ENCODE data around the gene CEND1. TPM values are rescaled to one million over a fixed set of nuclear protein-coding genes. Genes with fewer than 3 reads are reported as not detected.

CEND1 gene
- total RNA-seq, 4 donors from 2014 or later = 0.44 to 0.45 TPM; not detected in 2

DNA sequence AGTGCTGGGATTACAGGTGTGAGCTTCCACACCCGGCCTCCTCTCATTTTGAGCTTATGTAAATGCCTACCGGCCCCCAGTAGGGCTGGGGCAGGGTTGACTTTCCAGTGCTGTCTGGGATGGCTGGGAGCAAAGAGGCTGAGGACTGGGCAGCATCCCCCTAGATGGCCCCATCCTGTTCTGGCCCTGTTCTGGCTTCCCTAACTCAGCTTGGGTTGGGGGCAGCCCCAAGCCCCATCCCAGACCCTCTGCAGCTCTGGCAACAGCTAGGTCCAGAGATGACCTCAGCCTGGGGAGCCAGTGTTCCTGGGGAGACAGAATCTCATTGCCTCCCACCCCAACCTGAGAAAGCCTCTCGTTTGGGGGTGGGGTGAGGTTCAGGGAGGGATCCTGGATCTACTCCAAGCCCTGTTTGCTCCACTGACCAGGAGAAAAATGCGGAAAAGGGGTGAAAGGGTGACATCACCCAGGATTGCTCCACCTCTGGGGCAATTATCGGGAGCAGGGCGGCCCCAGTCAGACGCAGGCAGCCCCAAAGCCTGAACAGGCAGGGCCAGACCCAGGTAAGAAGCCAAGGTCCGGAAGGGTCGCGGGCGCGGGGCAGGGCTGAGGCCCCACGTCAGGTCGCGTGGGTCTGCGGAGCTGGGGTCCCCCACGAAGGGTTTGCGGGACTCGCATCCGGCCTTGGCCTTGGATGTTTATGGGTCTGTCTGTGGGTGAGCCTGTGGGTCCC is 28.7 kb upstream of the CEND1 start, which contains the start of gene PNPLA2:
Gene PNPLA2, plus strand, starts transcription at position 519 of the 733 bp plus-strand sequence. CDS start 805 bp downstream, outside the sequence.
- H3K36me3 ChIP-seq = peaks cover 11 to 19% of the 10 kb centered on the region in 2 donors
- DNase-seq = peak; percentile 76 to 79
- TF ChIP-seq POLR2A (IDR thresholded peaks at IDR 0.05) (peak; percentile 35 to 56), CTCF (IDR thresholded peaks at IDR 0.05) (no peak)
- H3K27me3 ChIP-seq = no peaks in the 10 kb centered on the region
- intact Hi-C loops (cut with DNase I) = no loop called here
- peak within 1 kb of the TSS; percentile 79 to 99 (median 98) for H3K27ac ChIP-seq
- H3K9me3 ChIP-seq = no peaks in the 10 kb centered on the region
- 11 to 28% methylated on average over 7 to 16 of the region's 20 CpGs for WGBS, 2 donors
- peak within 1 kb of the TSS; percentile 21 to 100 (median 89) for H3K4me3 ChIP-seq (replicated peaks in 1 of 3)
- H3K4me1 ChIP-seq = peaks cover 21 to 24% of the 10 kb centered on the region in 2 donors

DNA sequence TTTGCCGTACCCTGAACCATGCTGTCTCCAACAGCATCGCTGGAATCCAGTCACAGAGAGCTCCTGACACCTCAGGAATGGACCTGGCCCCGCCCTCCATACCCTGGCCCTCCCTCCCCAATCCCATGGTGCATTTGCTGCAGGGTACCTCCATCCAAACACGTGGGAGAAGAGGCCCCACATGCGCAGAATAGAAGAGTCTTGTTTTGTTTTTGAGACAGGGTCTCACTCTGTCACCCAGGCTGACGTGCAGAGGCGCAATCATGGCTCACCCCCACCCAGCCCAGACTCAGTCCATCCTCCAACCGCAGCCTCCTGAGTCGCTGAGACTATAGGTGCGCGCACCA is 26.5 kb upstream of the CEND1 start:
- no peak overlapping the region for H3K4me3 ChIP-seq (replicated peaks in 1 of 3)
- no peak for DNase-seq
- H3K9me3 ChIP-seq = no peaks in the 10 kb centered on the region
- peaks cover 17 to 22% of the 10 kb centered on the region in 2 donors for H3K4me1 ChIP-seq
- intact Hi-C loops (cut with DNase I) = no loop called here
- TF ChIP-seq CTCF (IDR thresholded peaks at IDR 0.05) = no peak
- TF ChIP-seq POLR2A (IDR thresholded peaks at IDR 0.05) = no peak
- H3K36me3 ChIP-seq = peaks cover 22 to 24% of the 10 kb centered on the region in 2 donors
- no peaks in the 10 kb centered on the region for H3K27me3 ChIP-seq
- 82 to 85% methylated on average over 11 of the region's 11 CpGs for WGBS, 2 donors
- H3K27ac ChIP-seq = no peak overlapping the region

GRCh38 chr11:815675-816432 is 26.0 kb upstream of the CEND1 start:
- H3K27me3 ChIP-seq = no peaks in the 10 kb centered on the region
- H3K36me3 ChIP-seq = peaks cover 22 to 24% of the 10 kb centered on the region in 2 donors
- intact Hi-C loops (cut with DNase I) = no loop called here
- peaks cover 17 to 22% of the 10 kb centered on the region in 2 donors for H3K4me1 ChIP-seq
- DNase-seq = no peak
- no peak for TF ChIP-seq CTCF (IDR thresholded peaks at IDR 0.05)
- no peak for TF ChIP-seq POLR2A (IDR thresholded peaks at IDR 0.05)
- H3K27ac ChIP-seq = peak overlapping the region in 1 of 3 donors; percentile 24
- H3K9me3 ChIP-seq = no peaks in the 10 kb centered on the region
- 84 to 96% methylated on average over 7 to 9 of the region's 11 CpGs for WGBS, 2 donors
- no peak overlapping the region for H3K4me3 ChIP-seq (replicated peaks in 1 of 3)

- peaks cover 12 to 23% of the 10 kb centered on the region in 2 donors for H3K4me1 ChIP-seq
- TF ChIP-seq CTCF (IDR thresholded peaks at IDR 0.05) (no peak), POLR2A (IDR thresholded peaks at IDR 0.05) (no peak)
- H3K27ac ChIP-seq = no peak overlapping the region
- intact Hi-C loops (cut with DNase I) = no loop called here
- H3K36me3 ChIP-seq = peaks cover 22 to 24% of the 10 kb centered on the region in 2 donors
- H3K4me3 ChIP-seq (replicated peaks in 1 of 3) = no peak overlapping the region
- 80 to 87% methylated on average over 7 to 9 of the region's 9 CpGs for WGBS, 2 donors
- no peaks in the 10 kb centered on the region for H3K27me3 ChIP-seq
- no peak for DNase-seq
- no peaks in the 10 kb centered on the region for H3K9me3 ChIP-seq
These were observed 23.7 kb upstream of the CEND1 start for GRCh38 chr11:813456-814096.

Measured in thyroid gland (tissue), 4 donors.